GM18870 (cell line): Measurements from ENCODE around the gene HOXC9.

ENCODE experiments used
- ATAC-seq: cut with Tn5 transposase; IDR thresholded peaks from one replicate; pipeline ENCODE4 v1.9.1; 2021; ENCODE audit warnings: moderate library complexity; ENCODE audit not compliant: unreplicated experiment

Gene HOXC9

GRCh38 chr12:53975479-53976152 is 24.3 kb upstream of the HOXC9 start:
- ATAC-seq = no peak

GRCh38 chr12:53976172-53976822 is 23.7 kb upstream of the HOXC9 start:
- no peak for ATAC-seq

- no peak for ATAC-seq
Observed at GRCh38 chr12:53976823-53977595, 23.0 kb upstream of the HOXC9 start.

- ATAC-seq = no peak
Observed at GRCh38 chr12:53977596-53978445, 22.1 kb upstream of the HOXC9 start.

GRCh38 chr12:53978477-53979356 is 21.2 kb upstream of the HOXC9 start:
- no peak for ATAC-seq

GRCh38 chr12:53980104-53980801 is 19.7 kb upstream of the HOXC9 start:
- no peak for ATAC-seq

GRCh38 chr12:53980802-53981496 is 19.0 kb upstream of the HOXC9 start:
- ATAC-seq = no peak

- ATAC-seq = no peak
Observed at GRCh38 chr12:53981634-53982565, 18.1 kb upstream of the HOXC9 start.

GRCh38 chr12:53982648-53983567 is 17.1 kb upstream of the HOXC9 start:
- ATAC-seq = no peak

GRCh38 chr12:53983568-53983949 is 16.4 kb upstream of the HOXC9 start:
- no peak for ATAC-seq

GRCh38 chr12:53983950-53984572 is 15.9 kb upstream of the HOXC9 start:
- no peak for ATAC-seq

GRCh38 chr12:53984901-53985691 is 14.9 kb upstream of the HOXC9 start, which contains the start of gene HOXC10:
Gene HOXC10, plus strand, starts transcription at chr12:53985146. Its CDS starts 114 bp downstream, at chr12:53985260.
- no peak for ATAC-seq

GRCh38 chr12:53985692-53985993 is 14.3 kb upstream of the HOXC9 start:
- ATAC-seq = no peak

- ATAC-seq = no peak
Observed at GRCh38 chr12:53985994-53986685, 13.8 kb upstream of the HOXC9 start.
